ENCODE results near the gene POLD4. TPM values are rescaled to one million over a fixed set of nuclear protein-coding genes. Genes with fewer than 3 reads are reported as not detected.
"Not testable (repeated sequence)": the region's sequence is repeated elsewhere in the genome, so short reads cannot be mapped to it uniquely, and the experiment has no call there.

Gene POLD4
- 100 to 1,000 TPM in 1 of 2 donors, 10 to 100 TPM in 1; 82.1 to 103 TPM for total RNA-seq

DNA sequence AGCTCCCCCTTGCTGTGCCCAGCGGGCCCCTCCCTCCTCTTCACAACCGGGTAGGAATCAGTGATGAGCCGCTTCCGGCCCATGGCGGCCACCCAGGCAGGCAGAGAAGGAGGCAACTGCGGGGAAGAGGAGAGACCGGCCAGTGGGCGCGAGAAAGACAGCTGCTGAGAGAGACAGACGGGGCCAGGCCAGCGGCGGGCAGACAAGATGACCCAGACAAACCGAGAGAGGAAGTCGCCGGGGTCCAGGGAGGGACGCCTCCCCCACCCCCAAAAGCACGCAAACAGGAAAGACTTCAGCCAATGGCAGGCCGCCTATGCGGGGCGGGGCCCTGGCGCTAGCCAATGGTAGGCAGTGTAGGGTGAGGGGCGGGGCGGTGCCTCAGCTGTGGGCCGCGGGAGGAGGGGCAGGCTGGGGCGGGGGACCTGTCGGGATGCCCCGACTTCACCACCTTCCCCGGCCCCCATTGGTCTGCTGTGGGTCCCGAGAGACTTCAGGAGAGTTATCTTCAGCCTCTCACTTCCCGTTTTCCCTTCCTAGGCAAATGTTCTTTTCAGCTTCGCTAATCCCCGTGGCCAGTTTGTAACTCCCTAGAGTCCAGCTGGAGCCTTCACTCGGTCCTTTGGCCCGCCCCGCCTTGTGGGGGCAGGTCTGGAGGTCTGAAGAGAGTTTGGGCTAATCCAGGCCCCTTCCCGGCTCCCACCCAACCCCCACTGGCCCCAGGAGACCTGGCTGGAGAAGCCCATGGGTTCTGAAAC, at the start of gene POLD4:
Gene POLD4, minus strand, starts transcription at position 230 of the 758 bp plus-strand sequence. Its CDS starts 147 bp downstream, at position 83.
- Histone ChIP-seq H3K4me1 (peaks cover 83% of the 10 kb centered on the region), H3K36me3 (replicated peaks in 1 of 2; ENCODE audit: insufficient read depth in 1 of 2, low read depth in 2 of 2) (no peaks in the 10 kb centered on the region), H3K27me3 (no peaks in the 10 kb centered on the region), H3K9me3 (no peaks in the 10 kb centered on the region), H3K27ac (peak within 1 kb of the TSS; percentile 98 to 100 (median 98)), H3K4me3 (peak within 1 kb of the TSS; percentile 37 to 62)
- 0 to 1% methylated on average over 13 to 36 of the region's 37 CpGs for WGBS, 2 donors
- intact Hi-C loops (cut with DNase I) = no loop called here
- ATAC-seq (peak; percentile 88), DNase-seq (peak; percentile 98 to 99 (median 99))
- TF ChIP-seq POLR2A (IDR thresholded peaks at IDR 0.05) (peak; percentile 91 to 98 (median 98)), CTCF (IDR thresholded peaks at IDR 0.05) (no peak)

DNA sequence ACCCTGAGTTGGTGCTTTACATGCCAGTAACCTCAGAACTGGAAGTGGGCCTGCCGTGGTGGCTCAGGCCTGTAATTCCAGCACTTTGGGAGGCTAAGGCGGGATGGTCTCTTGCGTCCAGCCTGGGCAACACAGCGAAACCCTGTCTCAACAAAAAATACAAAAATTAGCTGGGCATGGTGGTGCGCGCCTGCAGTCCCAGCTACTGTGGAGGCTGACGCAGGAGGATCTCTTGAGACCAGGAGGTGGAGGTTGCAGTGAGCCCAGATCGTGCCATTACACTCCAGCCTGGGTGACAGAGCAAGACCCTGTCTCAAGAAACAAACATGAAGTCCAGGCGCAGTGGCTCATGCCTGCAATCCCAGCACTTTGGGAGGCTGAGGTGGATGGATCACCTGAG, 49.7 kb upstream of the POLD4 start:
- H3K27me3 ChIP-seq; H3K36me3 ChIP-seq (replicated peaks in 1 of 2; ENCODE audit: insufficient read depth in 1 of 2, low read depth in 2 of 2); H3K27ac ChIP-seq; DNase-seq; intact Hi-C loops (cut with DNase I); H3K4me3 ChIP-seq; H3K9me3 ChIP-seq; ATAC-seq: not testable (repeated sequence)
- WGBS, 2 donors = 94 to 96% methylated on average over 8 to 9 of the region's 9 CpGs
- H3K4me1 ChIP-seq = peaks cover 27% of the 10 kb centered on the region

DNA sequence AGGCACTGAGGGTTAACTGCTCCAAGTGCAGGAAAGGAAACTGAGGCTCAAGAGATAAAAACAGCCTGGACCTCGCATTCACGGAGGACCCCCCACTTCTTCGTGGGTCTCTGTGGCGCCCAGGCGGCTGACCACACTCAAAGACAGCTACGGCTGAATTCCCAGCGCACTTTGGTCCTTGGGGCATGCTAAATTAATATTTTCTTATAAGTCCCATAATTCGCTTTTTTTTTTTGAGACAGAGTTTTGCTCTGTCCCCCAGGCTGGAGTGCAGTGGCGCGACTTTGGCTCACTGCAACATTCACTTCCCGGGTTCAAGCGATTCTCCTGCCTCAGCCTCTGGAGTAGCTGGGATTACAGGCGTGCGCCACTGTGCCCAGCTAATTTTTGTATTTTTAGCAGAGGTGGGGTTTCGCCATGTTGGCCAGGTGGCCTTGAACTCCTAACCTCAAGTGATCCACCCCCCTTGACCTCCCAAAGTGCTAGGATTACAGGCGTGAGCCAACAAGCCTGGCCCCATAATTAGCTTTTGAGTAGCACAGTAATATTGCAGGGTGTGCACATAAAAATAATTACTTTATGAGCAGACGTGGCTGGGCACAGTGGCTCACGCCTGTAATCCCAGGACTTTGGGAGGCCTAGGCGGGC, 49.0 kb upstream of the POLD4 start:
- peak overlapping the region; percentile 47 to 98 (median 78) for H3K27ac ChIP-seq
- intact Hi-C loops (cut with DNase I); H3K4me3 ChIP-seq; H3K27me3 ChIP-seq; H3K9me3 ChIP-seq; ATAC-seq; DNase-seq: not testable (repeated sequence)
- 48 to 51% methylated on average over 19 of the region's 19 CpGs for WGBS, 2 donors
- H3K4me1 ChIP-seq = peaks cover 27% of the 10 kb centered on the region
- H3K36me3 ChIP-seq (replicated peaks in 1 of 2; ENCODE audit: insufficient read depth in 1 of 2, low read depth in 2 of 2) = peaks cover 8 to 13% of the 10 kb centered on the region in 2 donors

DNA sequence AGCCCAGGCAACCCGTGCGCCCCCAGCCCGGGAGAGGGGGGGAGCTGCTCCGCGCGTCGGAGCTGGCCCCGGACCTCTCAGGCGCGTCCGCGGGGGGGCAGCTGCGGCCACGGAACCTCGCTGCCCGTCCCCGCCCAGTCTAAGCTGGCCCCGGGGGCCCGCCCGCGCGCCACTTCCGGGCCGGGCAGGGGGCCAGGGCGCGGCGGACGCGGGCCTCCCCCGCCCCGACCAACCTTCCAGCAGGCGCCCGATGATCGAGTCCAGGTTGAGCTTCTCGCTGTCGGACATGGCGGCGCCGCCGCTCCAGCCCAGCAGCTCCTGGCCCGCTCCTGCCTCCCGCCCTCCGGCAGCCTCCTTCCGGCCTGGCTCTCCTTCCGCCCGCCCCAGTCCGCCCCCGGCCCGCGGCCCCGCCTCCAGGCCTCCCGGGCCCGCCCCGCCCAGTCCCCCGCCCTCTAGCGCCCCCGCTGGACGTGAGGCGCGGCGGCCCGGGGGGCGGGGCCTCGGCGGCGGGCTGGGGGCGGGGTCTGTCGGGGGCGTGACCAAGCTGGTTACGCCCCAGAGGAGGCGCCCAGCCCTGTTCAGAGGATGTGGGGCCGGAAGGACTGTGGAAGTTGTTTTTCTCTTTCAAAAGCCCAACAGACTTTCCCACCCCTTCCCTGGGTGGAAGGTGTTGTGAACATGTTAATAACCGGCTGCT, 48.3 kb upstream of the POLD4 start, which contains the start of gene PPP1CA:
Gene PPP1CA, minus strand, starts transcription at position 364 of the 697 bp plus-strand sequence. Its CDS starts 76 bp downstream, at position 288.
- intact Hi-C loops (cut with DNase I) = no loop called here
- H3K4me1 ChIP-seq = peaks cover 27% of the 10 kb centered on the region
- TF ChIP-seq POLR2A (IDR thresholded peaks at IDR 0.05) (peak; percentile 64 to 76 (median 71)), CTCF (IDR thresholded peaks at IDR 0.05) (peak in 6 of 7 experiments; percentile 10 to 85 (median 45))
- peak; percentile 90 to 93 (median 92) for DNase-seq
- no peaks in the 10 kb centered on the region for H3K9me3 ChIP-seq
- ATAC-seq = peak; percentile 95
- peaks cover 8 to 13% of the 10 kb centered on the region in 2 donors for H3K36me3 ChIP-seq (replicated peaks in 1 of 2; ENCODE audit: insufficient read depth in 1 of 2, low read depth in 2 of 2)
- H3K27ac ChIP-seq = peak within 1 kb of the TSS; percentile 87 to 98 (median 93)
- H3K4me3 ChIP-seq = peak within 1 kb of the TSS; percentile 95 to 97
- WGBS, 2 donors = 0 to 1% methylated on average over 5 to 58 of the region's 73 CpGs
- no peaks in the 10 kb centered on the region for H3K27me3 ChIP-seq

DNA sequence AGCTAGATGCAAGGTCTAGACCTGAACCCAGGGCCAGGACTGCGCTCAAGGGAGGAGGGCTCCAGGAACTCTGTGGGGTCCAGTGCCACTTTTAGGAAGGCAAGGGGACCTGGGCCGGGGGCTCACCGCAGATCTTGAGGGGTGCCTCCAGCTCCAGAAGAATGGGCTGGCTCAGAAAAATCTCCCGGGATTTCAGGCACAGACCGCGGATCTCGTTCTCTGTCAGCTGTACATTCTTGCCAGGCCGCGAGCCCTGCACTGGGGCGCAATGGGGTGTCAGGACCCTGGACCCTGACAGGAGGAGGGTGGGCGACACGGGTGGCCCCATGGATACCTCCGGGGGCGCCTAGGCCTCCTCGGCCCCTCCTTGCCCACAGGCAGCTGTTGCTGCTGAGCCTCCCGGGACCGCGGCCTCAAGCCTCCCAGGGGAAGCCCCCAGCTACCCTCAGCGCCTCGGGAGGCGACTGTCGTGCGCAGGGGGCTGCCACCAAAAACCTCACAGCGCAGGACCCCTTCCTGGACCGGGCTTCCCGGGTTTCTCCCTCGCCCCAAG, 47.7 kb upstream of the POLD4 start:
- peak overlapping the region; percentile 95 to 97 for H3K4me3 ChIP-seq
- H3K27me3 ChIP-seq = no peaks in the 10 kb centered on the region
- H3K36me3 ChIP-seq (replicated peaks in 1 of 2; ENCODE audit: insufficient read depth in 1 of 2, low read depth in 2 of 2) = peaks cover 8 to 13% of the 10 kb centered on the region in 2 donors
- intact Hi-C loops (cut with DNase I) = no loop called here
- no peak for ATAC-seq
- no peak for DNase-seq
- H3K27ac ChIP-seq = peak overlapping the region; percentile 87 to 98 (median 93)
- 0 to 3% methylated on average over 1 to 25 of the region's 27 CpGs for WGBS, 2 donors
- TF ChIP-seq POLR2A (IDR thresholded peaks at IDR 0.05) (no peak), CTCF (IDR thresholded peaks at IDR 0.05) (no peak)
- peaks cover 27% of the 10 kb centered on the region for H3K4me1 ChIP-seq
- H3K9me3 ChIP-seq = no peaks in the 10 kb centered on the region
